ENCODE data around the gene TLE1. TPM values are rescaled to one million over a fixed set of nuclear protein-coding genes. Genes with fewer than 3 reads are reported as not detected.

The TLE1 gene
- total RNA-seq, 1 donor from 2014 or later: 0.47 TPM

GRCh38 chr9:81549500-81550206, 139.7 kb downstream of the TLE1 start:
- intact Hi-C loops (cut with micrococcal nuclease): no loop called here

- intact Hi-C loops (cut with micrococcal nuclease): no loop called here
Observed at GRCh38 chr9:81548911-81549310, 140.4 kb downstream of the TLE1 start.

GRCh38 chr9:81546489-81546888, 142.9 kb downstream of the TLE1 start:
- intact Hi-C loops (cut with micrococcal nuclease): no loop called here

- intact Hi-C loops (cut with micrococcal nuclease): no loop called here
Observed at GRCh38 chr9:81543695-81544094, 145.7 kb downstream of the TLE1 start.

- intact Hi-C loops (cut with micrococcal nuclease): no loop called here
Observed at GRCh38 chr9:81542118-81542889, 147.0 kb downstream of the TLE1 start.

GRCh38 chr9:81540142-81540710, 149.1 kb downstream of the TLE1 start:
- intact Hi-C loops (cut with micrococcal nuclease): no loop called here

- intact Hi-C loops (cut with micrococcal nuclease): no loop called here
Observed at GRCh38 chr9:81539317-81539716, 150.0 kb downstream of the TLE1 start.

- intact Hi-C loops (cut with micrococcal nuclease): no loop called here
Observed at GRCh38 chr9:81538890-81539289, 150.5 kb downstream of the TLE1 start.

GRCh38 chr9:81537964-81538363, 151.4 kb downstream of the TLE1 start:
- intact Hi-C loops (cut with micrococcal nuclease): no loop called here

GRCh38 chr9:81536242-81537025, 152.9 kb downstream of the TLE1 start:
- intact Hi-C loops (cut with micrococcal nuclease): no loop called here

GRCh38 chr9:81535542-81536241, 153.7 kb downstream of the TLE1 start:
- intact Hi-C loops (cut with micrococcal nuclease): no loop called here

- intact Hi-C loops (cut with micrococcal nuclease): no loop called here
Observed at GRCh38 chr9:81534138-81534875, 155.0 kb downstream of the TLE1 start.

Other genes starting within 250 kb of the TLE1 start
- not detected in 2 replicates for gene SPATA31D4, start 238.9 kb upstream of the TLE1 start, total RNA-seq